Bone marrow (tissue), 2 donors: ENCODE measurements around the gene ELMO1.

Experiments
- DNase-seq, 2 donors: peaks; one replicate each; lab custom pipeline; 2025; lab: John Stamatoyannopoulos, UW

Gene ELMO1

DNA sequence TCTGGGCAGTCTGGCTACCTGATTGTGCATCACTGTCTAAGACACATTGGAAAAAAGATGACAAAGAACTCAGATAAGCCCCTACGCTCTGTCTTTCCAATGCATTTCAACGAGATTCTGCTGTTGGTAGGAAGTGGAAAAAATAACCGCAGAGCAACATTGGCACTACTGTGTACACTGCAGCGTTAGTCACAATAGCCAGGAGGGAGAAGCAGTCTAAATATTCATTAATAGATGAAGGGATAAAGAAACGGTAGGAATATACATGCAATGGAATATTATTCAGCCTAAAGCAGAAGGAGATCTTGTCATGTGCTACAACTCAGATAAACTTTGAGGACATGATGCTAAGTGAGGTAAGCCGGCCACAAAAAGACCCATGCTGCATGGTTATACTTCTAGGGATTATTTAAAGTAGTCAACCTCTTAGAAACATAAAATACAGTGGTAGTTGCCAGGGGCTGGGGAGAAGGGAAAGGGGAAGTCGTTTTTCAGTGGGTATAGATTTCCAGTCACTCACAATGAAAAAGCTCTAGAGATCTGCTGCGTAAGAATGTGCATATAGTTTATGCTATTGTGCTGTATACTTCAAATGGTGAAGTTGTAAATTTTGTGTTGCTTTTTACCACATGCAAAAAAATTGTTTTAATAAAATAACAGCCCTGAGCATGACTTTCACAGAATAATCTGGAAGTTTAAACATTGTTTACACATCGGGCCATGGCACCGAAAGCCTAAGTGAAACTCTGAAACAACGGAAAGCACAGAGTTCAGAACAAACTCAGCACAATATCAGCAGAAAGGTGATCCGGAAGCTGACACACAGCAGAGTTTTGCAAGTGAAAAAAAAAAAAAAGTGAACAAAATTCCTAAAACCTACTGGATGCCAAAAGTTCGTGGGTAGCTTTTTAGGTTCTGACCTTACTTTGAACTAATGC is 40.1 kb downstream of the ELMO1 start:
- DNase-seq = peak in 1 of 2 donors; percentile 84

DNA sequence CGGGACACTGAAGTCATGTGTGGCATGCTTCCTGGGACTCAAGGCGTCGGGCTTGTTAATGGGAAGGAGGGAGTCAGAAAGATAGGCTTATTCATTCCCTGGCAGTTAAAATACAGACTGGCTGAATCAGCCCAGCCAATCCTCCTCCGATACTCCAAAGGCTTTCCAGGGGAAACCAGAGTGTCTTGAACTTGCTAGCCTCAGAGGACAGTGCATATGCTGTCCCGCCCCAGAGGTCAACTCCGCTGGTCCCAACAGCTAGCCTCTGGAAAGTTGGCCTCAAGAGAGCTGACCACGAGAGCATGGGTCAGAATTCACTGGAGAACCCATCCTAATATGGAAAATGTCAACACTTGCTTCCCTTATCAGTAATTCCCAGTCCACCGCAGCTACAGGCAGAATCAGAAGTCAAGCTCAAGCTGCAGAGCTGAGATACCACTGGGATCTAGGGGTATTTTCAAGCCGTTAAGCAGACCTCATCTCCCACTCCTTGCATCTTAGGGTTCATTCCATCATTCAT is 43.0 kb downstream of the ELMO1 start:
- DNase-seq = no peak

DNA sequence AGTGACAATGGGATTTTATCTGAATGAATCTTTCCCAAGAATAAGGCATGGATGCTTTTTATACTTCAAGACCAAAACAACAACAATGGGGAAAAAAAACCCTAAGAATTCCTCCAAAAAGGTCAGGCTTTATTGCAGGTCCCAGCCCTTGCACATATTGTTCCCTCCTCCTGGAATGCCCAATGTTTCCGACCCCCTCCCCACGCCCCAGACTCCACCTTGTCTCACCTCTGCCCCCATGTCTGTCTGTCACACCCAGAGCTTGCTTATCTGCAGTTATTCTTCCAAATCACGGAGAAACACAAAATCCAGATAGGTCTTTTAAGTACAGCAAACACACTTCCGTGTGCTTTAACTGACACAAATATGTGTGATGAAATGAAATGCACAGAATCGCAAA is 43.5 kb downstream of the ELMO1 start:
- no peak for DNase-seq

DNA sequence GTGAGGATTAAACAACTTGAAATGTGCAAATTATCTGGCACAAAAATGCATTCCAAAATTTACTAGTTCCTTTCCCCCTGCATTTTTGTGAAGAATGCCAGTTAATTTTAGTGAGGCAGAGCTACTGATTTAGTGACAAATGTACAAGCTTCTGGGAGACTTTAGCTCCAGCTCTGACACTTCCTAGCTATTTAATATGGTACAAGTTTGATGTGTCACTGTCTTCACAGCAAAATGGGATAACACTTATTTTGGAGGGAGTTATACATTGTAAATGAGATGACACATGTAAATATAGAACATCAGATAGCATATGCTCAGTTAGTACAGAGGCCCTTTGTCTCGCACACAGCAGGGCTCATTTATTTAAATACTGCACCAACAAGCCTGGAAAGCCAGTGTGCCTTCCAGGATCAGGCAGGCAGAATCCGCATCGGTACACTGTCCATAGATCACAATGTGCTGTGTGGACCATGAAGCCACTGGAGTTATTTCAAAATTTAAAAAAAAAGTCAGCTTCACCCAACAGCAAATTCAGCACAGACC is 48.7 kb downstream of the ELMO1 start:
- no peak for DNase-seq

- DNase-seq = no peak
These were observed 50.3 kb downstream of the ELMO1 start for GRCh38 chr7:37398403-37398802.

GRCh38 chr7:37395618-37396259 is 52.9 kb downstream of the ELMO1 start:
- DNase-seq = no peak

DNA sequence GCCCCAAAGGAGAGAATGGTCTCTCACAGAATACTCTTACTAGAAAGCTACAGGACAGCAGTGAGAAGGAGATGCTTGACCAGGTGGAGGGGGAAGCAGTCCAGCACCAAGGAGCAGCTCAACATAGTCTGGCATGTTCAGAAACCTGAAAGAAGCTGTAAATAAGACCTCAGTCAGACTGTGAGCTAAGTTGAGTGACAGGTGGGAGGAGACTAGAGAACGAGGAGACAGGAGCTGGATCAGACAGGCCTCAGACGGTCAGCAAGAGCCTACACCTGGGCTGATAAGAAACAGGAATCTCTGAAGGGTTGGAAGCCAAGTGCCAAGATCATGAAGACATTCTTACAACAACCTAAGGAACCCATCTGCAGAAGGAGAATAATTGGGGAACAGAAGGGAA is 54.5 kb downstream of the ELMO1 start:
- no peak for DNase-seq

DNA sequence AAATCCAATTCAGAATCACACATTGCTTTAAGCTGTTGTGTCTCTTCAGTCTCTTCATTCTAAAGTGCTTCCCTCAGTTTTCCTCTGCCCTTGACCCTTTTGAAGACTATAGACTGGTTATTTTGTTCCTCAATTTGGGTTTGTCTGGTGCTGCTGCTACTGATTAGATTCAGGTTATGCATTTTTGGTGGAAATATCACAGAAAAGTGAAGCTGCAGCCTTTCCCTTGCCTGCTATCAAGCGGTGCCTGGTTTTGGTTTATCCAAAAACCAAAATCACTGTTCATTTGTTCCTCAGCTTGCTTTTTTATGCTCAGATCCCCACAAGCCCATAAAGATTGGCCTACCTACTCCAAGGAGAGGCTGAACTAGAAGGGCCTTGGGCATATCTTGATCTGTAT is 55.2 kb downstream of the ELMO1 start:
- DNase-seq = no peak

DNA sequence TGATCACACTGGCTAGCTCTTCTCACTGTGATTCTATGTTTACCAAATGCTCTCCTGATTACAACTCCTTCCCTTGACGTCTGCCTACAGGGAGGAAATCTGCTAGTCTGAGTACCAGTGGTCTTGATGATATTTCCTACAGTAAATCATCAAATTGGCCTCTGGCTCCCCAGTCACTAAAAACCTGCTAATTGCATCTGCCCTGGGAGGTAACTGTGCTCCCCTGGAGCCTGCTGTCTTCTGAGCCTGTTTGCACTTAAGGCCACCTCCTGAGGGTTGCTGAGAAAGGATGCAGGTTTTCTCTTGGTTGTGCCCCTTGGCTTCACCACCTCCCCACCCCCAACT is 56.0 kb downstream of the ELMO1 start:
- DNase-seq = no peak

DNA sequence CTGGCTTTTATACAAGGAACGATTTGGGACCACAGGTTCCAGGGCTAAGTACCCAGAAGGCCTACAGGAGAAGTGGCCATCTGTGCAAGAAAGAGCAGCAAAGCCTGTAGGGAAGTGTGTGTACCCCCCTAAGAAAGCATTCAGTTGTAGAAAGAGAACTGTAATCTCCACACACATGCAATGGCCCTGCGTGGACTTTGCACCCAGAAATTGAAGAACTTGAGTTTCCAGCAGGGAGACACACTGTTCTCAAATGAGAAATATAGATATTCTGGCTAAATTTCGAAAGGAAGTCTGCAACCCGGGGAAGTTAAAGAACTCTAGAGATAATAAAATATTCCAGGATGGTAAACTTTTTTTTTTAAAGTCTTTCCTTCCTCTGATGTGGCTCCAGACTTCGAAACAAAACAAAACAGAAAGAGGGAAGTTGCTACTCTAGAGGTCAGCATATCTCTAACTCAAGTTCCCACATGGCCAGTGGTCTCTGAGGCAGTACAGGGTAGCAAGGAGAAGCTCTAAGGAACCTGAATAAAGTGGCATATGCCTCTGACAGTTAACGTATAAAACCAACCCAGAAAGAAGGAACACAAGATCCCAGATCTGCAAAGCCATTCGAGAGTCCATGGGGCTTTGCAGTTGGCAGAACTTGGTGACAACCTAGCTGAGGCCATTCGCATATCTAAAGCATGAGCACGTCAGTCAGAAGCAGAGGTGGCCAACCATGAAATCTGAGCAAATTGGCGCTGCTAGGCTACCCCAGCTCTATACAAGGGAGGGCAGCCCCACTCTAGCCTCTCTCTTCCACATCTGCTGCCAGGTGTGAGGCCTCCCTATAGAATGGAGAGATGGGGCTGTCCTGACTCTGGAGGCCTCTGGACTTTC is 56.6 kb downstream of the ELMO1 start:
- DNase-seq = peak in 1 of 2 donors; percentile 56

- no peak for DNase-seq
These were observed 58.5 kb downstream of the ELMO1 start for GRCh38 chr7:37390114-37390513.

DNA sequence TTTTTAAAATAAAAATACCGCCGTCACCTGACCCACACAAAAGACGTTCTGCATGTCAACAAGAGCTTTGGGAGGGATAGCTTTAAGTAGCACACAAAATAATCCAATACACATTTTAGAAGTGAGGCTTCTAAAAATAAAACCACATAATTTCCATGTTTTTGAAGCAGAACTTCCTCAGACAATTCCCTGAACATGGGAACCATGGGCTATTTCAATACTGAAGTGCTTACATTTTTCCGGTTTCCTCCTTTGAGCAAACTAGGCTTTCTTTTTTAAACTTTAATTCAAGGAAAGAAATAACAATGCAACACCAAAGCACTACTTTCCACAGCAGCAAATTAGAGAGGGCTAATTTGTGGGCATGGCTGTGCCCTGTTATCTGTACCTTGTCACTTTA is 59.9 kb downstream of the ELMO1 start:
- no peak for DNase-seq

- peak in 1 of 2 donors; percentile 29 for DNase-seq
These were observed 62.9 kb downstream of the ELMO1 start for GRCh38 chr7:37385787-37386186.

- no peak for DNase-seq
These were observed 66.0 kb downstream of the ELMO1 start for GRCh38 chr7:37382546-37383088.

DNA sequence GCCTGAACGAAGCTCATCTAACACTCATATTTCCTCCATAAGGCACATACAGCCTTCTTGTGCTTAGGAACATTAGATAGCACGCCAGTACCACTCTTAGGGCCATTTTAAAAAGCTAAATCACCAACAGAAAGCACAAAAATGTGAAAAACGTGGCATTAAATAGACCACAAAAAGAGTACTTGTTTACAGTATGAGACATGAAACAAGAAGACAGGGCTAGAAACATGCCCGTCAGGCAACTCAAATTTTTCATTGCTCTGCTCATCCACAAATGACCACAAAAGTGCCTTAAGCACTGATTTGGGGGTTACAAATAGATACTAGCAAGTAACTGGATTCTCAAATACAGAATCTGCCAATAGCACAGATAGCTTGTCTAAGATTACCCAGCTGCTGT is 67.8 kb downstream of the ELMO1 start:
- DNase-seq = no peak

DNA sequence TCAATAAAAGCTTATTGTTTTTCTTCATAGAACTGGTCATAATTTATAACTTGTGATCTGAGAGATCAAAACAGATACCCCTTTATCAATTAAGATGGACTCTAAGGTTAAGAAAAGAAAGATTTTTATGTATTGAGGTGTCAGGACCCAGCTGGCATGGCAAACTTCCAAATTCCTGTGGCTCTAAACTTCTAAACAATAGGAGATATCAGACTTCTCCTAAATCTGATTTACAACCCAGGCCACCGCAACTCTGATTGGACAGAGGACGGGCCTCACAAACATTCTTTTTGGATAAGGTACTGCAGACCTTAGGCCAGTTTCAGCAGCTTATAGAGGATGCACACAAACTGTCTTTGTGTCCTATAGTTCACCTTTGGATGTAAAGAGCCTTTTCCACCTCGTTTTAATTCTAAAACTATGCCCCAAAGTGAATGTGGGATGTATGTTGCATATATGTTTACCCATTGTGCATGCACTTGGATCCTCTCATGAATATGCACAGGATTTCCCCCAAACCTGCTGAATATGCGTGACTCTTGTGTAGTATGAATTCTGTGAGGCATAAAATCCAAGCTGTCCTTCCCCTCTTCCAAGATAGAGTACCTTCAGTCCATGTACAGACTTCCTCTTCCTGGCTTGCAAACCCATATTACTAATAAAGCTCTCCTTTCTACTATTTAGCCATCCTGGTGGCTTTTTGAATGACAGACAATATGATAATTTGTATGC is 69.0 kb downstream of the ELMO1 start:
- no peak for DNase-seq

- no peak for DNase-seq
These were observed 71.4 kb downstream of the ELMO1 start for GRCh38 chr7:37377231-37377630.

DNA sequence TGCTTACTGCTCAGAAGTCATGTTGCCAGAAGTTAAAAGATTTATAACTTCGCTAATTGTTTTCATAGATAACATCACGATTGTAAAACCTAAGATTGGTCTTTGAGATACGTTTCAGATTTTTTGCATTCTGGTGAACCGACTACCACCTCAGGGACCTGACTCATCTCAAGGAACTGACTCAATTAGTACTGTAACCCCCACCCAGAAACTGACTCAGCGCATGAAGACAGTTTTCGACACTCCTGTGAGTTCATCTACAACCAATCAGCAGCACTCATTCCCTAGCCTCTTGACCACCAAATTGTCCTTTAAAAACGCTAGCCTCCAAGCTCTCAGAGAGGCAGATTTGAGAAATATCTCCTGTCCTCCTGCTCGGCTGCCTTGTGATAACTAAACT is 72.3 kb downstream of the ELMO1 start:
- DNase-seq = no peak

GRCh38 chr7:37372750-37373149 is 75.9 kb downstream of the ELMO1 start:
- DNase-seq = no peak

- DNase-seq = no peak
These were observed 76.9 kb downstream of the ELMO1 start for GRCh38 chr7:37371755-37372154.

DNA sequence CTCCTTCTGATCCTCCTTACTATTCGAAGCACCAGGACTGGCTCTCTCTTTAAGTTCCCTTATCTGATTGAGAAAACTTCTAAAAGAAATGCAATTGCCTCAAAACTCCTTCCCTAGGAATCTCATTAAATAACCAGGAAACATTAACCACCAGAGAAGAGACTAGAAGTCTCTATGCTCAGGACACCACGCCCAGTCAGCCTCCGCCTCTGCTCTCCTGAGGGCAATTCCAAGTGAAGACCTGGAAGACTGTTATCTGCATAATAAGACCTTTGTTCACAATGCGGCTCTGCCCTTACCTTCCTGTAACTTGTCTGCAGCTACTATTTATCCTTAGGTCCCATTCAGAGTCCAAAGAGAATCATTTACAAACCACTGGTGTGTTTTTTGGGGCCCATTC is 78.8 kb downstream of the ELMO1 start:
- DNase-seq = no peak
